Right atrium auricular region (tissue), 2 donors: ENCODE data around the gene TGM5. TPM values are rescaled to one million over a fixed set of nuclear protein-coding genes. Genes with fewer than 3 reads are reported as not detected.
"Not testable (repeated sequence)": the region's sequence is repeated elsewhere in the genome, so short reads cannot be mapped to it uniquely, and the experiment has no call there.

Experiments
- DNase-seq: peaks from one replicate; pipeline ENCODE4 v3.0.0-alpha.2; 2019; ENCODE audit warnings: low spot score
- H3K27ac ChIP-seq, 2 donors: fragments of 200-600 bp; sonication (generic); 1 replicate in 1 of 2; 2 replicates in 1 of 2; pipeline ENCODE4 v1.5.1; 2016 to 2019
- H3K27me3 ChIP-seq, 2 donors: fragments of 200-600 bp; sonication (generic); one replicate each; pipeline versions ENCODE4 v1.5.1 to v1.6.0; 2017 to 2019
- H3K36me3 ChIP-seq: fragments of 200-600 bp; sonication (generic); one replicate; pipeline ENCODE4 v1.5.1; 2016
- H3K4me1 ChIP-seq, 2 donors: fragments of 200-600 bp; sonication (generic); one replicate each; pipeline versions ENCODE4 v1.5.1 to v1.6.0; 2017 to 2019
- H3K4me3 ChIP-seq, 2 donors: fragments of 200-600 bp; sonication (generic); 1 replicate in 1 of 2; 2 replicates in 1 of 2; pipeline ENCODE4 v1.5.1; 2017 to 2019; ENCODE audit warnings: mild to moderate bottlenecking in 1 of 2, moderate library complexity in 1 of 2
- H3K9me3 ChIP-seq, 2 donors: fragments of 200-600 bp; sonication (generic); one replicate each; pipeline ENCODE4 v1.5.1; 2019
- CTCF ChIP-seq, 2 donors: fragments of 200-600 bp; sonication (generic); IDR thresholded peaks; one replicate each; pipeline ENCODE4 v1.5.1; 2019; ENCODE audit warnings: antibody characterized with exemption in 2 of 2
- total RNA-seq, 2 donors: library from RNA; depleted of rRNA; stranded (reverse); fragments of >200 nt; gene quantifications; one replicate each; pipeline ENCODE4 v1.1.0, GENCODE V29; 2016

The TGM5 gene
- total RNA-seq, 2 donors from 2014 or later: 0.15 TPM; not detected in 1

- Histone ChIP-seq H3K27me3 (no peaks in the 10 kb centered on the region), H3K27ac (no peak overlapping the region), H3K9me3 (no peaks in the 10 kb centered on the region), H3K4me1 (peaks cover 0 to 15% of the 10 kb centered on the region in 2 donors), H3K4me3 (no peak overlapping the region), H3K36me3 (no peaks in the 10 kb centered on the region)
- TF ChIP-seq CTCF (IDR thresholded peaks at IDR 0.05): no peak
- DNase-seq: no peak
These were observed 34.3 kb downstream of the TGM5 start for GRCh38 chr15:43232289-43232874.

GRCh38 chr15:43230640-43231115 lies 36.0 kb downstream of the TGM5 start:
- H3K27me3 ChIP-seq: no peaks in the 10 kb centered on the region
- TF ChIP-seq CTCF (IDR thresholded peaks at IDR 0.05): no peak
- no peak for DNase-seq
- H3K27ac ChIP-seq: no peak overlapping the region
- no peaks in the 10 kb centered on the region for H3K36me3 ChIP-seq
- H3K4me1 ChIP-seq: peaks cover 0 to 15% of the 10 kb centered on the region in 2 donors
- no peaks in the 10 kb centered on the region for H3K9me3 ChIP-seq
- H3K4me3 ChIP-seq: no peak overlapping the region

GRCh38 chr15:43229977-43230376 lies 36.8 kb downstream of the TGM5 start:
- no peak overlapping the region for H3K27ac ChIP-seq
- H3K27me3 ChIP-seq: no peaks in the 10 kb centered on the region
- no peaks in the 10 kb centered on the region for H3K9me3 ChIP-seq
- TF ChIP-seq CTCF (IDR thresholded peaks at IDR 0.05): no peak
- no peak for DNase-seq
- no peaks in the 10 kb centered on the region for H3K36me3 ChIP-seq
- no peak overlapping the region for H3K4me3 ChIP-seq
- H3K4me1 ChIP-seq: peaks cover 0 to 15% of the 10 kb centered on the region in 2 donors

GRCh38 chr15:43226436-43227305 lies 40.1 kb downstream of the TGM5 start:
- no peak for DNase-seq
- Histone ChIP-seq H3K36me3 (no peaks in the 10 kb centered on the region), H3K9me3 (no peaks in the 10 kb centered on the region), H3K4me1 (peaks cover 0 to 15% of the 10 kb centered on the region in 2 donors), H3K27me3 (no peaks in the 10 kb centered on the region), H3K27ac (no peak overlapping the region), H3K4me3 (no peak overlapping the region)
- no peak for TF ChIP-seq CTCF (IDR thresholded peaks at IDR 0.05)

GRCh38 chr15:43225950-43226255 lies 40.8 kb downstream of the TGM5 start:
- H3K36me3 ChIP-seq, H3K27ac ChIP-seq, H3K9me3 ChIP-seq, DNase-seq, H3K4me3 ChIP-seq, H3K27me3 ChIP-seq: not testable (repeated sequence)
- peaks cover 0 to 15% of the 10 kb centered on the region in 2 donors for H3K4me1 ChIP-seq

GRCh38 chr15:43225201-43225949 lies 41.4 kb downstream of the TGM5 start:
- peaks cover 0 to 12% of the 10 kb centered on the region in 2 donors for H3K4me1 ChIP-seq
- H3K27me3 ChIP-seq: no peaks in the 10 kb centered on the region
- no peaks in the 10 kb centered on the region for H3K9me3 ChIP-seq
- DNase-seq: no peak
- H3K36me3 ChIP-seq: no peaks in the 10 kb centered on the region
- H3K4me3 ChIP-seq: no peak overlapping the region
- no peak overlapping the region for H3K27ac ChIP-seq
- peak; percentile 37 to 78 for TF ChIP-seq CTCF (IDR thresholded peaks at IDR 0.05)
